AG09309 (cell line): ENCODE measurements around the gene ERH.
A peak's percentile ranks its signal among the peaks of the same experiment; 100 is the strongest.
"Not testable (repeated sequence)": the region's sequence is repeated elsewhere in the genome, so short reads cannot be mapped to it uniquely, and the experiment has no call there.

ENCODE experiments used
- DNase-seq: peaks from one replicate; pipeline ENCODE4 v3.0.0-alpha.2; 2010; ENCODE audit warnings: low read depth
- H3K4me3 ChIP-seq: 2 replicates; pipeline ENCODE4 v1.5.1; 2011; ENCODE audit warnings: mild to moderate bottlenecking, low read depth, low read length, moderate library complexity; ENCODE audit not compliant: control insufficient read depth
- CTCF ChIP-seq: IDR thresholded peaks from 2 replicates; pipeline ENCODE4 v1.5.1; 2011; ENCODE audit warnings: mild to moderate bottlenecking, low read depth, low read length, inconsistent platforms; ENCODE audit not compliant: insufficient read depth, control insufficient read depth; ENCODE audit errors: missing control alignments

Gene ERH

GRCh38 chr14:69398818-69399210, 715 bp upstream of the ERH start:
- no peak for TF ChIP-seq CTCF

GRCh38 chr14:69395929-69396328, 2.2 kb downstream of the ERH start:
- no peak for DNase-seq
- no peak overlapping the region for H3K4me3 ChIP-seq
- TF ChIP-seq CTCF: no peak

More at GRCh38 chr14:69398818-69399210, 715 bp upstream of the ERH start:
- DNase-seq: no peak
- H3K4me3 ChIP-seq: peak overlapping the region; percentile 91

GRCh38 chr14:69392481-69392880, 5.6 kb downstream of the ERH start:
- DNase-seq: no peak
- TF ChIP-seq CTCF: no peak
- H3K4me3 ChIP-seq: no peak overlapping the region

GRCh38 chr14:69391400-69391799, 6.7 kb downstream of the ERH start:
- not testable (repeated sequence) for DNase-seq, H3K4me3 ChIP-seq

GRCh38 chr14:69387311-69387710, 10.8 kb downstream of the ERH start:
- no peak overlapping the region for H3K4me3 ChIP-seq
- DNase-seq: no peak
- TF ChIP-seq CTCF: no peak

GRCh38 chr14:69378274-69378673, 19.8 kb downstream of the ERH start:
- no peak overlapping the region for H3K4me3 ChIP-seq
- no peak for DNase-seq

GRCh38 chr14:69376439-69376838, 21.7 kb downstream of the ERH start:
- no peak for TF ChIP-seq CTCF
- peak; percentile 53 for DNase-seq
- H3K4me3 ChIP-seq: no peak overlapping the region

More at GRCh38 chr14:69378274-69378673, 19.8 kb downstream of the ERH start:
- TF ChIP-seq CTCF: no peak
